ENCODE results near the gene TSFM.
A peak's percentile ranks its signal among the peaks of the same experiment; 100 is the strongest.

TSFM gene

DNA sequence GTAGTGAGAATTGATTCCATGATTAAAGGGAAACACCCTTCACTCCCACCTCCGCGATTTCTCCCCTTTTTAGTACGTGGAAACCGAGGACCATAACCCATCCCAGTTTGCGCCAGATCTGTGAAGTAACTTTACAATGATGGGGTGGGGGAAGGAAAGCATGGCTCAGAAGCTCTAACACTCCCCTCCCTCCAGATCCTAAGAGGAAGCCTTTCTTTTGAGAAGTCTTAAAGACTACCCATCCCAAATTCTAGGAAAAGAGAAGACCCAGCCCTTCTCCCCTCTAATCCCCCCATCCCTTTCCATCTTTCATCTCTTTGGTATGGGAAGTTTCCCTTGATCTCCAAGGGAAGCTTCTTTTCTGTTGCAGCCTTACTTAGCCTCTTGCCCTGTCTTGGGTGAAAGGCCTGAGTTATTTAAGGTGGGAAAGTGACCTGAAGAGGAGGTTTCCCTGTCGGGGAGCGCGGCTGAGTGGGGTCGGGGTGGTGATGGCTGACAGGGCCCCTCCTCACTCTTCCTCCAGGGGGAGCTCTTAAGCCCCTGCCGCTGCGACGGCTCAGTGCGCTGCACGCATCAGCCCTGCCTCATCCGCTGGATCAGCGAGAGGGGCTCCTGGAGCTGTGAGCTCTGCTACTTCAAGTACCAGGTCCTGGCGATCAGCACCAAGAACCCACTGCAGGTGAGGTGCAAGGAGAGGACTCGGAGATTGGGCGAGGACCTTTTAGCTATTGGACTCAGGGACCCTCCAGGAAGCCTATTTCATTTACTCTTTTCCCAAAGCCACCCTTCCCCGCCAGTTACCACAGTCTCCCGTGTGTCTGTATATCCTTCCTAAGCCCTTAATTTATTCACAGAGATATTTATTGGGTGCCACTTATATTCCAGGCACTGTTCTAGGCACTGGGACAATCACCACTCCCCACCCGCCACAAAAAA is 25.9 kb upstream of the TSFM start:
- peak; percentile 60 for DNase-seq
- peak overlapping the region; percentile 53 for H3K27ac ChIP-seq (ENCODE audit: low read length)
- no peak for TF ChIP-seq EZH2 (IDR thresholded peaks at IDR 0.05; ENCODE audit: borderline replicate concordance, low read depth, low read length, severe bottlenecking)
- TF ChIP-seq, protein P1, sequence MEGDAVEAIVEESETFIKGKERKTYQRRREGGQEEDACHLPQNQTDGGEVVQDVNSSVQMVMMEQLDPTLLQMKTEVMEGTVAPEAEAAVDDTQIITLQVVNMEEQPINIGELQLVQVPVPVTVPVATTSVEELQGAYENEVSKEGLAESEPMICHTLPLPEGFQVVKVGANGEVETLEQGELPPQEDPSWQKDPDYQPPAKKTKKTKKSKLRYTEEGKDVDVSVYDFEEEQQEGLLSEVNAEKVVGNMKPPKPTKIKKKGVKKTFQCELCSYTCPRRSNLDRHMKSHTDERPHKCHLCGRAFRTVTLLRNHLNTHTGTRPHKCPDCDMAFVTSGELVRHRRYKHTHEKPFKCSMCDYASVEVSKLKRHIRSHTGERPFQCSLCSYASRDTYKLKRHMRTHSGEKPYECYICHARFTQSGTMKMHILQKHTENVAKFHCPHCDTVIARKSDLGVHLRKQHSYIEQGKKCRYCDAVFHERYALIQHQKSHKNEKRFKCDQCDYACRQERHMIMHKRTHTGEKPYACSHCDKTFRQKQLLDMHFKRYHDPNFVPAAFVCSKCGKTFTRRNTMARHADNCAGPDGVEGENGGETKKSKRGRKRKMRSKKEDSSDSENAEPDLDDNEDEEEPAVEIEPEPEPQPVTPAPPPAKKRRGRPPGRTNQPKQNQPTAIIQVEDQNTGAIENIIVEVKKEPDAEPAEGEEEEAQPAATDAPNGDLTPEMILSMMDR (IDR thresholded peaks at IDR 0.05; ENCODE audit: borderline replicate concordance, extremely low read depth, low read length, poor library complexity, severe bottlenecking) = peak; percentile 65

DNA sequence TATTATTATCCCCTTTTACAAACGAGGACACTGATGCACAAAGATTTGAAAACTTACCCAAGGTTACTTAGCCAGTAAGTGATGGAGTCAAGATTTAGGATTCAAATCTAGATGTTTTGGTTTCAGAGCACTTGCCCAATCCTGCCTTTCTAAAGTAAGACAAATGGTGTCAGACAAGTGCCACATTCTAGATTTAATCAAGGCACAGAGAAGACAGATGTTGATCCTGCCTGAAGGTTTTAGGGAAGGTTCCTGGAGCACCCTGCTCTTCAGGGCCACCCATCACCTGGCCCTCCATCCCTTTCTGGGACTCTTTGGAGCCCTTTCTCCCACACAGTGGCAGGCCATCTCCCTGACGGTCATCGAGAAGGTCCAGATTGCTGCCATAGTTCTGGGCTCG is 24.8 kb upstream of the TSFM start:
- H3K27me3 ChIP-seq (ENCODE audit: insufficient read depth, low read length, poor library complexity) = no peaks in the 10 kb centered on the region
- H3K4me1 ChIP-seq (ENCODE audit: insufficient read depth, low read length) = peaks cover 30% of the 10 kb centered on the region
- H3K9me3 ChIP-seq (ENCODE audit: insufficient read depth, low read length, severe bottlenecking) = no peaks in the 10 kb centered on the region
- DNase-seq (no peak), ATAC-seq (ENCODE audit: insufficient read depth, low read depth) (no peak)
- peaks cover 40% of the 10 kb centered on the region for H4K20me1 ChIP-seq (ENCODE audit: insufficient read depth, low read length)
- H3K79me2 ChIP-seq (ENCODE audit: insufficient read depth, low read length) = peaks cover 16% of the 10 kb centered on the region
- peaks cover 38% of the 10 kb centered on the region for H3K36me3 ChIP-seq (ENCODE audit: insufficient read depth, low read length)
- no peak overlapping the region for H3K4me3 ChIP-seq (ENCODE audit: low read depth in 1 of 2, low read length in 2 of 2)
- H2AFZ ChIP-seq (ENCODE audit: low read depth, low read length) = no peak overlapping the region
- no peak overlapping the region for H3K27ac ChIP-seq (ENCODE audit: low read length)
- H3K9ac ChIP-seq (ENCODE audit: low read depth, low read length) = no peak overlapping the region
- TF ChIP-seq, protein P1 (IDR thresholded peaks at IDR 0.05; ENCODE audit: borderline replicate concordance, extremely low read depth, low read length, poor library complexity, severe bottlenecking) = no peak
- TF ChIP-seq EZH2 (IDR thresholded peaks at IDR 0.05; ENCODE audit: borderline replicate concordance, low read depth, low read length, severe bottlenecking) = no peak
- H3K4me2 ChIP-seq (ENCODE audit: insufficient read depth, low read length) = no peak overlapping the region

More for the DNA sequence above, 25.9 kb upstream of the TSFM start:
- H3K27me3 ChIP-seq (ENCODE audit: insufficient read depth, low read length, poor library complexity) = no peaks in the 10 kb centered on the region
- no peaks in the 10 kb centered on the region for H3K9me3 ChIP-seq (ENCODE audit: insufficient read depth, low read length, severe bottlenecking)
- no peak; the same call in 2 of the 3 replicates for ATAC-seq (ENCODE audit: insufficient read depth, low read depth)
- H3K79me2 ChIP-seq (ENCODE audit: insufficient read depth, low read length) = peaks cover 24% of the 10 kb centered on the region
- peaks cover 37% of the 10 kb centered on the region for H3K4me1 ChIP-seq (ENCODE audit: insufficient read depth, low read length)
- no peak overlapping the region for H2AFZ ChIP-seq (ENCODE audit: low read depth, low read length)
- H3K36me3 ChIP-seq (ENCODE audit: insufficient read depth, low read length) = peaks cover 38% of the 10 kb centered on the region
- peak overlapping the region; percentile 70 for H3K9ac ChIP-seq (ENCODE audit: low read depth, low read length)
- peaks cover 40% of the 10 kb centered on the region for H4K20me1 ChIP-seq (ENCODE audit: insufficient read depth, low read length)
- H3K4me3 ChIP-seq (ENCODE audit: low read depth in 1 of 2, low read length in 2 of 2) = peak overlapping the region; percentile 56 to 68; a peak in 3 of 4 replicates
- peak overlapping the region; percentile 80 for H3K4me2 ChIP-seq (ENCODE audit: insufficient read depth, low read length)

DNA sequence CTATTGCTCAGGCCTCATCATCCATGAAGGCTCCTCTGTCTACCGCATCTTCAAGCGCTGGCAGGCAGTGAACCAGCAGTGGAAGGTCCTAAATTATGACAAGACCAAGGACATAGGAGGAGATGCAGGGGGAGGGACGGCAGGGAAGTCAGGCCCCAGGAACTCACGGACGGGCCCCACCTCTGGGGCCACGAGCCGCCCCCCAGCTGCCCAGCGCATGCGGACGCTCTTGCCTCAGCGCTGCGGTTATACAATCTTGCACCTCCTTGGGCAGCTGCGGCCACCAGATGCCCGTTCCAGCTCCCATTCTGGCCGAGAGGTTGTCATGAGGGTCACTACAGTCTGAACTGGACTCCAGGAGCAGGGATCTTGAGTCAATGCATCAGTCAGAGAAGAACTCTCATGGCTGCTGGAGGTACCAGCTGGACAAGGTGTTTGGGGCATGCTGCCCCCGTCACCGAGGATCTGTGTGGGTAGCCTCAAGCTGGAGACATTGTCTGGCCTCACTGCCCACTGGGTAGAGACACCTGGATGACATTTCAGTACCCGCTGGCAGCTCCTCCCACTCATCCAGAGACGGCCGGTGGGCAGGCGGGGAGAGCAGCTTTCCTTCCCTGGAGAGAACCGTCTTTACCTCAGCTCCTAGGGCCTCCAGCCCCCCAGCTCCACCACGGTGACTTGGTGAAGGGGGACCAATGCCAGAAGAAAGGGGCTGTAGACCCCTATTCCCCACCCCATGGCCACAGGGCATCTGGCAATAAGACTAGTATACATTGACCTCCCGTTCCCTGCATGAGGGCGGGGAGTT is 23.8 kb upstream of the TSFM start:
- Histone ChIP-seq H3K9me3 (ENCODE audit: insufficient read depth, low read length, severe bottlenecking) (no peaks in the 10 kb centered on the region), H4K20me1 (ENCODE audit: insufficient read depth, low read length) (peaks cover 40% of the 10 kb centered on the region), H3K27ac (ENCODE audit: low read length) (no peak overlapping the region), H3K36me3 (ENCODE audit: insufficient read depth, low read length) (peaks cover 38% of the 10 kb centered on the region), H2AFZ (ENCODE audit: low read depth, low read length) (no peak overlapping the region), H3K4me1 (ENCODE audit: insufficient read depth, low read length) (peaks cover 24% of the 10 kb centered on the region), H3K4me2 (ENCODE audit: insufficient read depth, low read length) (no peak overlapping the region), H3K4me3 (ENCODE audit: low read depth in 1 of 2, low read length in 2 of 2) (no peak overlapping the region), H3K27me3 (ENCODE audit: insufficient read depth, low read length, poor library complexity) (no peaks in the 10 kb centered on the region), H3K9ac (ENCODE audit: low read depth, low read length) (no peak overlapping the region), H3K79me2 (ENCODE audit: insufficient read depth, low read length) (peaks cover 15% of the 10 kb centered on the region)
- ATAC-seq (ENCODE audit: insufficient read depth, low read depth) (no peak), DNase-seq (no peak)
- TF ChIP-seq EZH2 (IDR thresholded peaks at IDR 0.05; ENCODE audit: borderline replicate concordance, low read depth, low read length, severe bottlenecking) = no peak
